Thymus (tissue), 11 donors: ENCODE results near the gene CEP135. TPM values are rescaled to one million over a fixed set of nuclear protein-coding genes. Genes with fewer than 3 reads are reported as not detected.

Experiments
- DNase-seq, 9 donors: peaks; one replicate each; pipeline ENCODE4 v3.0.0-alpha.2; 2013; ENCODE audit warnings: low spot score in 9 of 9, low read depth in 6 of 9, missing footprints in 1 of 9
- H3K27ac ChIP-seq, 2 donors: one replicate each; pipeline ENCODE4 v1.5.1; 2013; ENCODE audit warnings: control low read depth in 1 of 2, low read depth in 1 of 2, low read length in 1 of 2, mild to moderate bottlenecking in 1 of 2, moderate library complexity in 1 of 2
- H3K27me3 ChIP-seq, 2 donors: one replicate each; pipeline ENCODE4 v1.5.1; 2013; ENCODE audit warnings: low read length in 1 of 2; ENCODE audit not compliant: control insufficient read depth in 2 of 2, insufficient read depth in 1 of 2
- H3K36me3 ChIP-seq, 2 donors: one replicate each; pipeline ENCODE4 v1.5.1; 2013; ENCODE audit warnings: low read length in 1 of 2, mild to moderate bottlenecking in 1 of 2, moderate library complexity in 1 of 2; ENCODE audit not compliant: control insufficient read depth in 2 of 2, insufficient read depth in 2 of 2
- H3K4me1 ChIP-seq, 2 donors: one replicate each; pipeline ENCODE4 v1.5.1; 2013; ENCODE audit warnings: low read length in 2 of 2; ENCODE audit not compliant: control insufficient read depth in 2 of 2, insufficient read depth in 2 of 2
- H3K4me3 ChIP-seq, 2 donors: one replicate each; pipeline ENCODE4 v1.5.1; 2013; ENCODE audit warnings: low read length in 2 of 2, control low read depth in 1 of 2, mild to moderate bottlenecking in 1 of 2
- H3K9me3 ChIP-seq, 2 donors: one replicate each; pipeline ENCODE4 v1.5.1; 2013; ENCODE audit warnings: low read length in 1 of 2, mild to moderate bottlenecking in 1 of 2; ENCODE audit not compliant: control insufficient read depth in 2 of 2, insufficient read depth in 1 of 2
- WGBS: extraction: QIAGEN DNeasy Blood & Tissue Kit; methylation state at CpG from one replicate; pipeline ENCODE4 v1.1.7; 2013; 5-methylcytosine and 5-hydroxymethylcytosine counted together
- polyA plus RNA-seq: library from polyadenylated mRNA; stranded (reverse); fragments of 200-250 nt; gene quantifications from one replicate; pipeline ENCODE4 v1.2.3, GENCODE V29; 2013
- total RNA-seq: library from RNA; stranded (reverse); fragments of 120-200 nt; gene quantifications from one replicate; pipeline ENCODE4 v1.2.4, GENCODE V29; 2013
- donor health status: healthy.

The CEP135 gene
- total and polyA plus RNA-seq, 2 donors = 7.8 to 14.3 TPM

GRCh38 chr4:55977811-55978210 lies 29.1 kb downstream of the CEP135 start:
- 98% methylated on average over 4 of the region's 4 CpGs for WGBS
- no peak overlapping the region for H3K4me3 ChIP-seq
- peaks cover 6 to 51% of the 10 kb centered on the region in 2 donors for H3K36me3 ChIP-seq
- DNase-seq = no peak
- no peaks in the 10 kb centered on the region for H3K4me1 ChIP-seq
- H3K27ac ChIP-seq = no peak overlapping the region
- no peaks in the 10 kb centered on the region for H3K27me3 ChIP-seq
- H3K9me3 ChIP-seq = no peaks in the 10 kb centered on the region

- Histone ChIP-seq H3K4me3 (no peak overlapping the region), H3K9me3 (no peaks in the 10 kb centered on the region), H3K27ac (no peak overlapping the region), H3K27me3 (no peaks in the 10 kb centered on the region), H3K36me3 (peaks cover 3 to 54% of the 10 kb centered on the region in 2 donors), H3K4me1 (no peaks in the 10 kb centered on the region)
- 94% methylated on average over 3 of the region's 3 CpGs for WGBS
- DNase-seq = no peak
Measured at GRCh38 chr4:55979562-55979961, 30.8 kb downstream of the CEP135 start.

GRCh38 chr4:55980725-55981124 lies 32.0 kb downstream of the CEP135 start:
- DNase-seq = peak in 1 of 9 donors; percentile 18
- Histone ChIP-seq H3K27me3 (no peaks in the 10 kb centered on the region), H3K4me3 (no peak overlapping the region), H3K36me3 (peaks cover 7 to 50% of the 10 kb centered on the region in 2 donors), H3K4me1 (no peaks in the 10 kb centered on the region), H3K27ac (peak overlapping the region in 1 of 2 donors; percentile 8), H3K9me3 (no peaks in the 10 kb centered on the region)
- WGBS = 95% methylated on average over 3 of the region's 3 CpGs

- Histone ChIP-seq H3K36me3 (peaks cover 11 to 55% of the 10 kb centered on the region in 2 donors), H3K9me3 (no peaks in the 10 kb centered on the region), H3K27me3 (no peaks in the 10 kb centered on the region), H3K4me1 (no peaks in the 10 kb centered on the region), H3K4me3 (no peak overlapping the region), H3K27ac (no peak overlapping the region)
- no peak for DNase-seq
Measured at GRCh38 chr4:55982976-55983375, 34.2 kb downstream of the CEP135 start.

- H3K27ac ChIP-seq = no peak overlapping the region
Measured at GRCh38 chr4:55989766-55990165, 41.0 kb downstream of the CEP135 start.

GRCh38 chr4:55993994-55994663 lies 45.4 kb downstream of the CEP135 start:
- no peaks in the 10 kb centered on the region for H3K9me3 ChIP-seq
- H3K27me3 ChIP-seq = no peaks in the 10 kb centered on the region
- no peak overlapping the region for H3K27ac ChIP-seq
- no peak for DNase-seq
- H3K4me3 ChIP-seq = no peak overlapping the region
- H3K4me1 ChIP-seq = no peaks in the 10 kb centered on the region
- 95% methylated on average over 3 of the region's 3 CpGs for WGBS
- peaks cover 9 to 56% of the 10 kb centered on the region in 2 donors for H3K36me3 ChIP-seq

More at GRCh38 chr4:55989766-55990165, 41.0 kb downstream of the CEP135 start:
- no peak overlapping the region for H3K4me3 ChIP-seq
- no peaks in the 10 kb centered on the region for H3K4me1 ChIP-seq
- H3K9me3 ChIP-seq = no peaks in the 10 kb centered on the region
- H3K36me3 ChIP-seq = peaks cover 14 to 50% of the 10 kb centered on the region in 2 donors
- no peak for DNase-seq
- H3K27me3 ChIP-seq = no peaks in the 10 kb centered on the region

- Histone ChIP-seq H3K4me1 (no peaks in the 10 kb centered on the region), H3K27me3 (no peaks in the 10 kb centered on the region), H3K27ac (no peak overlapping the region), H3K36me3 (peaks cover 15 to 68% of the 10 kb centered on the region in 2 donors), H3K9me3 (no peaks in the 10 kb centered on the region), H3K4me3 (no peak overlapping the region)
- 97% methylated on average over 2 of the region's 2 CpGs for WGBS
- DNase-seq = no peak
Measured at GRCh38 chr4:55996646-55997045, 47.9 kb downstream of the CEP135 start.

GRCh38 chr4:56003606-56004005 lies 54.9 kb downstream of the CEP135 start:
- DNase-seq = no peak
- no peaks in the 10 kb centered on the region for H3K27me3 ChIP-seq
- H3K4me1 ChIP-seq = no peaks in the 10 kb centered on the region
- H3K36me3 ChIP-seq = peaks cover 17 to 38% of the 10 kb centered on the region in 2 donors
- H3K27ac ChIP-seq = no peak overlapping the region
- H3K9me3 ChIP-seq = no peaks in the 10 kb centered on the region
- no peak overlapping the region for H3K4me3 ChIP-seq
- 98% methylated on average over 3 of the region's 3 CpGs for WGBS

GRCh38 chr4:56004235-56004634 lies 55.5 kb downstream of the CEP135 start:
- Histone ChIP-seq H3K27me3 (no peaks in the 10 kb centered on the region), H3K4me3 (no peak overlapping the region), H3K4me1 (no peaks in the 10 kb centered on the region), H3K9me3 (no peaks in the 10 kb centered on the region), H3K36me3 (peaks cover 20 to 42% of the 10 kb centered on the region in 2 donors), H3K27ac (no peak overlapping the region)
- WGBS = 94% methylated on average over 2 of the region's 2 CpGs
- no peak for DNase-seq
